Keratinocyte (primary cell): Measurements from ENCODE around the gene FAM163A.

Experiments used
- CTCF ChIP-seq, 3 experiments: IDR thresholded peaks in 1 of 3; conservative IDR thresholded peaks in 1 of 3; optimal IDR thresholded peaks in 1 of 3; 2 replicates in 2 of 3; 3 replicates in 1 of 3; pipeline versions ENCODE3 to v1.5.1; 2011; ENCODE audit warnings: low read length in 3 of 3, mild to moderate bottlenecking in 3 of 3, moderate library complexity in 2 of 3, control low read depth in 1 of 3, inconsistent platforms in 1 of 3; ENCODE audit not compliant: insufficient read depth in 2 of 3; ENCODE audit errors: extremely low read depth in 1 of 3
- EZH2 ChIP-seq: IDR thresholded peaks from one replicate; pipeline ENCODE4 v1.6.1; 2012; ENCODE audit warnings: inconsistent platforms, mild to moderate bottlenecking, low read length, moderate library complexity

GRCh38 chr1:179808503-179808902, 65.4 kb downstream of the FAM163A start:
- TF ChIP-seq EZH2 (no peak), CTCF (optimal IDR thresholded peaks at IDR 0.05 in 1 of 3, IDR thresholded peaks at IDR 0.05 in 1 of 3, conservative IDR thresholded peaks at IDR 0.05 in 1 of 3; ENCODE audit: extremely low read depth in 1 of 3, insufficient read depth in 2 of 3, low read length in 3 of 3) (no peak)
